ENCODE measurements around the gene BCAR1. TPM values are rescaled to one million over a fixed set of nuclear protein-coding genes. Genes with fewer than 3 reads are reported as not detected.
A peak's percentile ranks its signal among the peaks of the same experiment; 100 is the strongest.

Gene BCAR1
- total and polyA plus RNA-seq, 2 of the 13 experiments (the other 11 are each of a cell fraction or from before 2014, with no cell fraction given): 48.1 to 51.7 TPM

DNA sequence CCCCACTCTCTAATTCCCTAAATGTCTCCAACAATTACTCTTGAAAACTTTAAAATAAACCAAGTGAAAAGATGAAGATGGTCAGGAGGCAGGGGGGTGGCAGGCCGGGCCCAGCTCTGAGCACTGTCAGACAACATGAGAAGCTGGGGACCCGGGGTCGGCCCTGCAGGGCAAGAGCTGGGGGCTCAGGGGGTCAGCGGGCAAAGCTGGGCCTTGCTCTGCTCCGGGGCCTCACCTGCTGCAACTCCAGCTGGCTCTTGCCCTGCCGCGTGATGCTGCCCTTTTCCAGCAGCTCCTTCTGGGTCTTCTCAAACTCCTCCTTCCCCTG, 17.8 kb downstream of the BCAR1 start (continued):
- TF ChIP-seq ZNF142 (CRISPR knock-in tag; IDR thresholded peaks at IDR 0.05) (no peak), RBAK (CRISPR knock-in tag; IDR thresholded peaks at IDR 0.05) (peak; percentile 10; the same call in 1 of the 2 replicates), ZNF207 (IDR thresholded peaks at IDR 0.05; ENCODE audit: borderline replicate concordance) (no peak), ZBTB42 (CRISPR knock-in tag; IDR thresholded peaks at IDR 0.05) (no peak), RFXANK (CRISPR knock-in tag; IDR thresholded peaks at IDR 0.05) (no peak), E2F1 (CRISPR knock-in tag; IDR thresholded peaks at IDR 0.05) (no peak), PRMT3 (CRISPR knock-in tag; IDR thresholded peaks at IDR 0.05; ENCODE audit: borderline replicate concordance, low read depth) (no peak)
- TF ChIP-seq, protein P1, sequence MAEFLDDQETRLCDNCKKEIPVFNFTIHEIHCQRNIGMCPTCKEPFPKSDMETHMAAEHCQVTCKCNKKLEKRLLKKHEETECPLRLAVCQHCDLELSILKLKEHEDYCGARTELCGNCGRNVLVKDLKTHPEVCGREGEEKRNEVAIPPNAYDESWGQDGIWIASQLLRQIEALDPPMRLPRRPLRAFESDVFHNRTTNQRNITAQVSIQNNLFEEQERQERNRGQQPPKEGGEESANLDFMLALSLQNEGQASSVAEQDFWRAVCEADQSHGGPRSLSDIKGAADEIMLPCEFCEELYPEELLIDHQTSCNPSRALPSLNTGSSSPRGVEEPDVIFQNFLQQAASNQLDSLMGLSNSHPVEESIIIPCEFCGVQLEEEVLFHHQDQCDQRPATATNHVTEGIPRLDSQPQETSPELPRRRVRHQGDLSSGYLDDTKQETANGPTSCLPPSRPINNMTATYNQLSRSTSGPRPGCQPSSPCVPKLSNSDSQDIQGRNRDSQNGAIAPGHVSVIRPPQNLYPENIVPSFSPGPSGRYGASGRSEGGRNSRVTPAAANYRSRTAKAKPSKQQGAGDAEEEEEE (CRISPR knock-in tag; IDR thresholded peaks at IDR 0.05; ENCODE audit: borderline replicate concordance): no peak

Measured in HepG2 (cell line).